ENCODE results near the gene EPB41L4B.
A peak's percentile ranks its signal among the peaks of the same experiment; 100 is the strongest.

Gene EPB41L4B

GRCh38 chr9:109192732-109193361 lies 128.0 kb downstream of the EPB41L4B start:
- DNase-seq (ENCODE audit: low read depth), result no peak
- Histone ChIP-seq H3K36me3 (ENCODE audit: control insufficient read depth, insufficient read depth, low read length, severe bottlenecking) (no peaks in the 10 kb centered on the region), H3K9ac (ENCODE audit: low read length) (no peak overlapping the region), H3K4me3 (ENCODE audit: low read length) (no peak overlapping the region), H3K9me3 (ENCODE audit: control insufficient read depth, low read length) (no peaks in the 10 kb centered on the region), H3K27me3 (replicated peaks; ENCODE audit: control insufficient read depth, insufficient read depth, low read length) (peaks cover 27% of the 10 kb centered on the region), H3K4me1 (ENCODE audit: control insufficient read depth, insufficient read depth, low read length) (peaks cover 1% of the 10 kb centered on the region)

DNA sequence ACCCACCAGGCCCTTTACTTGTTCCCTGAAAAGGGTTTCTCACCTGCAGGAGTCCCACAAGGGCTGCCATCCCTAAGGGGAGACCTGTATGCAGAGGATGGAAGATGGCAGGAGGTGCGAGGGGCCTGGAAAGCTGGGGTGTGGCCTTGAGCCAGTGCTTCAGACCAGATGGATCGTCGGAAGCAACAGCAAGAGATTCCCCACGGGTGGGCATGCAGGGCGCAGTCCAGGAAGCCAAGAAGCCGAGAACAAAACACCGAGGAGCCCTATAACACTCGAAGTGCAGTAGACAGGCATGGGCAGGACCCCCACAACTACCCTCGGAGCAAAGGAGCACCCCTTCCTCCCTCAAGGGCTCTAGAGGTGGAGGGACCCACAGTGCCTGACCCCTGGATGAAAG lies 129.1 kb downstream of the EPB41L4B start:
- no peak for DNase-seq (ENCODE audit: low read depth)
- no peak overlapping the region for H3K9ac ChIP-seq (ENCODE audit: low read length)
- H3K4me1 ChIP-seq (ENCODE audit: control insufficient read depth, insufficient read depth, low read length), result no peaks in the 10 kb centered on the region
- H3K9me3 ChIP-seq (ENCODE audit: control insufficient read depth, low read length), result no peaks in the 10 kb centered on the region
- no peaks in the 10 kb centered on the region for H3K36me3 ChIP-seq (ENCODE audit: control insufficient read depth, insufficient read depth, low read length, severe bottlenecking)
- no peak overlapping the region for H3K4me3 ChIP-seq (ENCODE audit: low read length)
- peaks cover 27% of the 10 kb centered on the region for H3K27me3 ChIP-seq (replicated peaks; ENCODE audit: control insufficient read depth, insufficient read depth, low read length)

GRCh38 chr9:109190151-109190550 lies 130.7 kb downstream of the EPB41L4B start:
- DNase-seq (ENCODE audit: low read depth), result no peak
- H3K36me3 ChIP-seq (ENCODE audit: control insufficient read depth, insufficient read depth, low read length, severe bottlenecking), result no peaks in the 10 kb centered on the region
- H3K9ac ChIP-seq (ENCODE audit: low read length), result no peak overlapping the region
- no peak overlapping the region for H3K4me3 ChIP-seq (ENCODE audit: low read length)
- no peaks in the 10 kb centered on the region for H3K9me3 ChIP-seq (ENCODE audit: control insufficient read depth, low read length)
- H3K4me1 ChIP-seq (ENCODE audit: control insufficient read depth, insufficient read depth, low read length), result no peaks in the 10 kb centered on the region
- H3K27me3 ChIP-seq (replicated peaks; ENCODE audit: control insufficient read depth, insufficient read depth, low read length), result peaks cover 32% of the 10 kb centered on the region

DNA sequence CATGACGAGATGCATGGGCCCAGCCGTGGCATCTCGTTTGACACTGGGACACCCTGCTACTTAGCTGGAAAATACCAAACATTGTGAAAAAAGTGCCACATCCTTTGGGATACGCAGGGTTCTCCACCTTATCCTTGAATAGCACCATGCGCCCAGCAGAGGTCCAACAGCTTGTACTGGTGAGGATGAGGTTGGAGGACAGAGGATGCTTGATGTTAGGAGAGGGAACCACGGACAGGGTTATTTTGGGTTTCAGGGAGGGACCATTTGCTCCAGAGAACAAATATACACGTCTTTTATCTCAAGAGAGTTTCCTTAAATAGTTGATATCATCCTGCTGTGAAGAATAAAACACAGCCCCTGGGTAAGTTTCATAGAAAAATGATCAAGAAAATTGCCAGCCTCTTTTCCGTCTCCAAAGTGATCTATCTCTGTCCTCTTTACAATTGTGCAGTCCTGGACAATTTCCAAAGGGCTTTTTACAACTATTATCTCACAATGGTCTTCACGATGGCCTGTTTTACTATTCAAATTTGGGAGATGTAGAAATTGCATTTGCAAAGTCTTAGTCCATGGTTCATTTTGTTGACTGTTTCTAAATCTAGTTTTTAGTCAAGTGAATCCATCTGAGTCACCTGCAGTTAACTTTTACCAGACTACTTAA lies 133.9 kb downstream of the EPB41L4B start:
- Histone ChIP-seq H3K27me3 (replicated peaks; ENCODE audit: control insufficient read depth, insufficient read depth, low read length) (peaks cover 22% of the 10 kb centered on the region), H3K36me3 (ENCODE audit: control insufficient read depth, insufficient read depth, low read length, severe bottlenecking) (no peaks in the 10 kb centered on the region), H3K4me3 (ENCODE audit: low read length) (no peak overlapping the region), H3K9ac (ENCODE audit: low read length) (no peak overlapping the region), H3K4me1 (ENCODE audit: control insufficient read depth, insufficient read depth, low read length) (no peaks in the 10 kb centered on the region), H3K9me3 (ENCODE audit: control insufficient read depth, low read length) (no peaks in the 10 kb centered on the region)
- no peak for DNase-seq (ENCODE audit: low read depth)

DNA sequence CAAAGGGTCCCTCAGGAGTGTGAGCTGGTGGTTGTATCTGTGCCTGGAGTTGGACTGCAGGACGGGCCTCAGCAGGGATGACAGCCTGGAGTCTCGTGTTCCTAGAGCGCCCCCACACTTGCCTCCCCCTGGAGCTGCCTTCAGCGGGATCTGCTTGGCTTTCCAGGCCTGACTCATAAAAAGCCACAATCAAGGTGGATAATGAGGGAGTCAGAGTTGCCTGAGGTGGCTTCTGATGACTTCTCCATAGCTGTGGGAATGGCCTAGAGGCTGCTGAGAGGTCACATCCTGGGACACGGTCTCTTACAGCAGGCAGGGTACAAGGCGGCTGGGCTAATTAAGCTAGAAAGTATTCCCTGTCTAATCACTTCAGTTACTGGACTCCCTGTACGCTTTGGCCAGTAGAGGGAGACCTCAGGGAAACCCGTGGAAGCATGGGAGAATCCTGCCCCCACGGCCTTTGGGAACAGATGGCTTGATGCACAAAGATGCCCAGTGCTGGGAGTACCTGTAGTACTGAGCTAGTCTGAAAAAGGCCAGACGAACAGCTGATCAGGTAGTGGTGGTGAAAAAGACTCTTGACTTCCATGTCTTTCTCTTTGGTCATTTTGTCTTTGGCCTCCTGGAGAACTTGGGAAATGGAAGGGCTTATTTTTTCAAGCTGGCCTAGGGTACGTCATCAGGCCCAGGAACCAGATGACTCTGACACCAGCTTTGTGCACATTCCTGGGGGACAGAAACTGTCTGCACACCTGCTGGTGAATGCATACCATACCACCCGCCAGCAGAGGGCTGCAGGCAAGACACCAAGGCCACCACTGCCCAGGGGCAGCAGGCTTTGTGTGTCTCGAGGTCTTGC lies 137.7 kb downstream of the EPB41L4B start:
- H3K27me3 ChIP-seq (replicated peaks; ENCODE audit: control insufficient read depth, insufficient read depth, low read length), result peaks cover 38% of the 10 kb centered on the region
- no peak overlapping the region for H3K4me3 ChIP-seq (ENCODE audit: low read length)
- H3K4me1 ChIP-seq (ENCODE audit: control insufficient read depth, insufficient read depth, low read length), result no peaks in the 10 kb centered on the region
- DNase-seq (ENCODE audit: low read depth), result peak; percentile 56
- no peaks in the 10 kb centered on the region for H3K36me3 ChIP-seq (ENCODE audit: control insufficient read depth, insufficient read depth, low read length, severe bottlenecking)
- H3K9me3 ChIP-seq (ENCODE audit: control insufficient read depth, low read length), result no peaks in the 10 kb centered on the region
- H3K9ac ChIP-seq (ENCODE audit: low read length), result no peak overlapping the region

GRCh38 chr9:109182550-109182939 lies 138.3 kb downstream of the EPB41L4B start:
- no peaks in the 10 kb centered on the region for H3K4me1 ChIP-seq (ENCODE audit: control insufficient read depth, insufficient read depth, low read length)
- no peak for DNase-seq (ENCODE audit: low read depth)

DNA sequence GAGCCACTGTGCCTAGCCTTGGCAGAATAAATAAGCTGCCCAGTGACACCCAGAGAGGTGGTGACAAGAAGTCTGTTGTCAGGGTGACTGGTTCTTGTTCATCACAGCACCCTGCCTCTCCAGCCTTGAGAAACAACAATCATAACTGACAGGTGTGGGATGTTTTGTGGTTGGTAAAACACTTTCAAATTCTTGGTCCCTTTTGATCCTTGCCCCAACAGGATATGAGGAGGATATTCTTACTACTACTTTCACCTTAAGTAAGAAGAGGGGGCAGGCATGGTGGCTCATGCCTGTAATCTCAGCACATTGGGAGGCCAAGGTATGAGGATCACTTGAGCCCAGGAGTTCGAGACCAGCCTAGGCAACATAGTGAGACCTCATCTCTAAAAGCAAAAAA lies 139.6 kb downstream of the EPB41L4B start:
- Histone ChIP-seq H3K9me3 (ENCODE audit: control insufficient read depth, low read length) (no peaks in the 10 kb centered on the region), H3K36me3 (ENCODE audit: control insufficient read depth, insufficient read depth, low read length, severe bottlenecking) (no peaks in the 10 kb centered on the region), H3K27me3 (replicated peaks; ENCODE audit: control insufficient read depth, insufficient read depth, low read length) (peaks cover 38% of the 10 kb centered on the region), H3K9ac (ENCODE audit: low read length) (no peak overlapping the region), H3K4me3 (ENCODE audit: low read length) (no peak overlapping the region), H3K4me1 (ENCODE audit: control insufficient read depth, insufficient read depth, low read length) (no peaks in the 10 kb centered on the region)
- no peak for DNase-seq (ENCODE audit: low read depth)

More at GRCh38 chr9:109182550-109182939, 138.3 kb downstream of the EPB41L4B start:
- Histone ChIP-seq H3K27me3 (replicated peaks; ENCODE audit: control insufficient read depth, insufficient read depth, low read length) (peaks cover 38% of the 10 kb centered on the region), H3K4me3 (ENCODE audit: low read length) (no peak overlapping the region), H3K36me3 (ENCODE audit: control insufficient read depth, insufficient read depth, low read length, severe bottlenecking) (no peaks in the 10 kb centered on the region), H3K9ac (ENCODE audit: low read length) (no peak overlapping the region), H3K9me3 (ENCODE audit: control insufficient read depth, low read length) (no peaks in the 10 kb centered on the region)

- Histone ChIP-seq H3K27me3 (replicated peaks; ENCODE audit: control insufficient read depth, insufficient read depth, low read length) (peaks cover 32% of the 10 kb centered on the region), H3K9ac (ENCODE audit: low read length) (no peak overlapping the region), H3K4me3 (ENCODE audit: low read length) (no peak overlapping the region), H3K36me3 (ENCODE audit: control insufficient read depth, insufficient read depth, low read length, severe bottlenecking) (no peaks in the 10 kb centered on the region), H3K9me3 (ENCODE audit: control insufficient read depth, low read length) (no peaks in the 10 kb centered on the region), H3K4me1 (ENCODE audit: control insufficient read depth, insufficient read depth, low read length) (no peaks in the 10 kb centered on the region)
- no peak for DNase-seq (ENCODE audit: low read depth)
Observed at GRCh38 chr9:109179801-109180523, 140.9 kb downstream of the EPB41L4B start.

DNA sequence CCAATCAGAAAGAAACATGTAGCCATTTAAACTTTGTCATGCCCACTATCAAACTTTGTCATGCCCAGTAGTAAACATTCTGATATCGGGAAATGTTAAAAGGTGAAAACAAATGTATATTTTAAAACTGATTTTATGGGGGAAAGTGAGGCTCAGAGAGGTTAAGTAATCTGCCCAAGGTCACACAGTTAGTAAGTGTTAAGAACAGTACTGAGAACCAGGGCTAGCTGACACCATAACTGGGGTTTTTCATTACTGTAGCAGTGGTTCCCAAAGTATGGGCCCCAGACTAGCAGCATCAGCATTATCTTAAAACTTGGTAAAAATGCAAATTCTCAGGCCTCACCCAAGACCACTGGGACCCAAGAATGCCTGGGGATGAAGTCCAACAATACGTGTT lies 143.9 kb downstream of the EPB41L4B start:
- H3K9ac ChIP-seq (ENCODE audit: low read length), result no peak overlapping the region
- H3K9me3 ChIP-seq (ENCODE audit: control insufficient read depth, low read length), result no peaks in the 10 kb centered on the region
- no peaks in the 10 kb centered on the region for H3K36me3 ChIP-seq (ENCODE audit: control insufficient read depth, insufficient read depth, low read length, severe bottlenecking)
- DNase-seq (ENCODE audit: low read depth), result no peak
- no peak overlapping the region for H3K4me3 ChIP-seq (ENCODE audit: low read length)
- no peaks in the 10 kb centered on the region for H3K4me1 ChIP-seq (ENCODE audit: control insufficient read depth, insufficient read depth, low read length)
- peaks cover 26% of the 10 kb centered on the region for H3K27me3 ChIP-seq (replicated peaks; ENCODE audit: control insufficient read depth, insufficient read depth, low read length)

- Histone ChIP-seq H3K36me3 (ENCODE audit: control insufficient read depth, insufficient read depth, low read length, severe bottlenecking) (no peaks in the 10 kb centered on the region), H3K4me1 (ENCODE audit: control insufficient read depth, insufficient read depth, low read length) (no peaks in the 10 kb centered on the region), H3K27me3 (replicated peaks; ENCODE audit: control insufficient read depth, insufficient read depth, low read length) (peaks cover 20% of the 10 kb centered on the region), H3K9ac (ENCODE audit: low read length) (no peak overlapping the region), H3K4me3 (ENCODE audit: low read length) (no peak overlapping the region), H3K9me3 (ENCODE audit: control insufficient read depth, low read length) (no peaks in the 10 kb centered on the region)
- no peak for DNase-seq (ENCODE audit: low read depth)
Observed at GRCh38 chr9:109176386-109176785, 144.5 kb downstream of the EPB41L4B start.

GRCh38 chr9:109172935-109173334 lies 147.9 kb downstream of the EPB41L4B start:
- Histone ChIP-seq H3K4me3 (ENCODE audit: low read length) (no peak overlapping the region), H3K9me3 (ENCODE audit: control insufficient read depth, low read length) (no peaks in the 10 kb centered on the region), H3K4me1 (ENCODE audit: control insufficient read depth, insufficient read depth, low read length) (no peaks in the 10 kb centered on the region), H3K27me3 (replicated peaks; ENCODE audit: control insufficient read depth, insufficient read depth, low read length) (peaks cover 5% of the 10 kb centered on the region), H3K36me3 (ENCODE audit: control insufficient read depth, insufficient read depth, low read length, severe bottlenecking) (no peaks in the 10 kb centered on the region), H3K9ac (ENCODE audit: low read length) (no peak overlapping the region)
- no peak for DNase-seq (ENCODE audit: low read depth)
